ENCODE measurements around the gene KRTAP4-2. TPM values are rescaled to one million over a fixed set of nuclear protein-coding genes. Genes with fewer than 3 reads are reported as not detected.

KRTAP4-2 gene
- polyA plus RNA-seq, 1 donor from 2014 or later: not detected

DNA sequence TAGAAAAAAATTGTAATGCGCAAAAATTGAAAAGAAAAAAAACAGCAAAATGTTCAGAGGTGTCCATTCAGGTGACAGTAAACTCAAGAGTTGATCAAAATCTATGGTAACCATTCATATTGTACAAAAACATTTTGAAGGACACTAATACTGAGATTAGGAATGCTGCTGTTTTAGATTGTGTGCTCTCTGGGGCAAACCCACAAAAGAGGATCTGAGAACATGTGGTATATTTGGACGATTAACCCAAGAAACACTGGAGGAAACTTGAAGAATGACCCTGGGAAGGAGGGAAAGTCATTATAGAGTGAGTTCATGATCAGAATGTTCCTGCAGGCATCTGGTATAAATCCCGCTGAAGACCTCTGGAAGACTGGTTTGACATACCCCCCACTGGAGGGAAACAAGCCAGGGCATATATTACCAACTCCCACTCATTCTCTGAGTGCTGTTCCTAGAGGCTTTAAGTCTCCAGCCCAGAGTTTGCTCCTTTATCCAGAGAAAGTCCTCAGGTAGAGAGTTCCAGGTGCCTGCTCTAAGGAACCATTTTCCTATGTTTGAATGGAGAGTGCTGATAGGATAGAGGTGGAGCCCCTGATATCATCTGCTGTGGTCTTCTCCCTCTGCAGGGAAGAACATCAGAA, 1.2 kb downstream of the KRTAP4-2 start:
- H2AFZ ChIP-seq (ENCODE audit: low read depth, low read length): no peak overlapping the region
- no peaks in the 10 kb centered on the region for H3K9me3 ChIP-seq (ENCODE audit: low read length)
- TF ChIP-seq EZH2 (IDR thresholded peaks at IDR 0.05; ENCODE audit: borderline replicate concordance, insufficient read depth, low read length, poor library complexity, severe bottlenecking) (no peak), TAF1 (IDR thresholded peaks at IDR 0.05; ENCODE audit: low read depth) (no peak), POLR2AphosphoS5 (IDR thresholded peaks at IDR 0.05) (no peak), REST (IDR thresholded peaks at IDR 0.05; ENCODE audit: borderline replicate concordance) (no peak), EP300 (conservative IDR thresholded peaks at IDR 0.05; ENCODE audit: poor library complexity, severe bottlenecking) (no peak), SMC3 (conservative IDR thresholded peaks at IDR 0.05; ENCODE audit: poor library complexity) (no peak), CTCF (IDR thresholded peaks at IDR 0.05; ENCODE audit: poor library complexity, severe bottlenecking) (no peak), MXI1 (conservative IDR thresholded peaks at IDR 0.05; ENCODE audit: poor library complexity, severe bottlenecking) (no peak), RAD21 (conservative IDR thresholded peaks at IDR 0.05) (no peak)
- H3K36me3 ChIP-seq (ENCODE audit: insufficient read depth, low read length): no peaks in the 10 kb centered on the region
- H3K9ac ChIP-seq (ENCODE audit: low read length): no peak overlapping the region
- H4K20me1 ChIP-seq (ENCODE audit: insufficient read depth): no peaks in the 10 kb centered on the region
- no peak overlapping the region for H3K4me3 ChIP-seq (ENCODE audit: low read length)
- H3K4me2 ChIP-seq (ENCODE audit: low read length): no peak overlapping the region
- no peaks in the 10 kb centered on the region for H3F3A ChIP-seq (ENCODE audit: insufficient read depth, low read length, poor library complexity, severe bottlenecking)
- no peaks in the 10 kb centered on the region for H3K9me2 ChIP-seq (ENCODE audit: insufficient read depth, low read length)
- H3K27ac ChIP-seq (ENCODE audit: low read length): no peak overlapping the region
- H3K27me3 ChIP-seq (ENCODE audit: insufficient read depth, low read depth, low read length): no peaks in the 10 kb centered on the region
- no peaks in the 10 kb centered on the region for H3K79me2 ChIP-seq (replicated peaks; ENCODE audit: insufficient read depth, low read length)

GRCh38 chr17:41171886-41172285, 6.1 kb downstream of the KRTAP4-2 start:
- no peak overlapping the region for H3K4me2 ChIP-seq (ENCODE audit: low read length)
- H3K79me2 ChIP-seq (replicated peaks; ENCODE audit: insufficient read depth, low read length): no peaks in the 10 kb centered on the region
- no peak overlapping the region for H2AFZ ChIP-seq (ENCODE audit: low read depth, low read length)
- H3K4me3 ChIP-seq (ENCODE audit: low read length): no peak overlapping the region
- H4K20me1 ChIP-seq (ENCODE audit: insufficient read depth): no peaks in the 10 kb centered on the region
- H3K9me2 ChIP-seq (ENCODE audit: insufficient read depth, low read length): no peaks in the 10 kb centered on the region
- no peaks in the 10 kb centered on the region for H3F3A ChIP-seq (ENCODE audit: insufficient read depth, low read length, poor library complexity, severe bottlenecking)
- TF ChIP-seq MXI1 (conservative IDR thresholded peaks at IDR 0.05; ENCODE audit: poor library complexity, severe bottlenecking): no peak
- no peak for TF ChIP-seq EZH2 (IDR thresholded peaks at IDR 0.05; ENCODE audit: borderline replicate concordance, insufficient read depth, low read length, poor library complexity, severe bottlenecking)
- TF ChIP-seq CTCF (IDR thresholded peaks at IDR 0.05; ENCODE audit: poor library complexity, severe bottlenecking): no peak
- TF ChIP-seq RAD21 (conservative IDR thresholded peaks at IDR 0.05): no peak
- no peak for TF ChIP-seq TAF1 (IDR thresholded peaks at IDR 0.05; ENCODE audit: low read depth)
- TF ChIP-seq EP300 (conservative IDR thresholded peaks at IDR 0.05; ENCODE audit: poor library complexity, severe bottlenecking): no peak
- TF ChIP-seq POLR2AphosphoS5 (IDR thresholded peaks at IDR 0.05): no peak
- TF ChIP-seq REST (IDR thresholded peaks at IDR 0.05; ENCODE audit: borderline replicate concordance): no peak
- no peak for TF ChIP-seq SMC3 (conservative IDR thresholded peaks at IDR 0.05; ENCODE audit: poor library complexity)
- no peaks in the 10 kb centered on the region for H3K36me3 ChIP-seq (ENCODE audit: insufficient read depth, low read length)
- no peak overlapping the region for H3K27ac ChIP-seq (ENCODE audit: low read length)
- H3K27me3 ChIP-seq (ENCODE audit: insufficient read depth, low read depth, low read length): no peaks in the 10 kb centered on the region
- H3K9ac ChIP-seq (ENCODE audit: low read length): no peak overlapping the region
- H3K9me3 ChIP-seq (ENCODE audit: low read length): no peaks in the 10 kb centered on the region
